NCI-H2196 treated with DMSO at 0.1 percent for 48 hours (cell line): ENCODE measurements around the gene WRAP73.

Experiments
- DNase-seq: peaks from one replicate; lab custom pipeline; 2025; ENCODE audit not compliant: unreplicated experiment; lab: John Stamatoyannopoulos, UW

WRAP73 gene

DNA sequence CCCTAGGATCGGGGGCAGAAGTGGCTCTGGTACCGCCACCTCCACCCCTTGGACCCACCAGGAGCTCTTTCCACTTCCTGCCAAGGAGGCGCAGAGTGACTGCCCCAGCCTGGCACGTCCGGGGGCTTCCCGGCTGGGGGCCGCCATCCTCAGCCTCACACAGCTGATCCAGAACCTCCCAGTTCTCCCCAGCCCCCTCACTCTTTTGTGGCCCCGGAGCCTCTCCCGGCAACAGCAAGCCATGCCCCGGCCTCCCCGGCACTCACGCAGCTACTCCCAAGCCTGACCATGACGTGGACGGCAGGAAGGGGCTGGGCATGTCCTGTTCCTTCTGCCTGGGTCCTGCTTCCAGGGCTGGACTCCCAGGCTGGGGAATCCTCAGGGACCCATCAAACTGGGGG, 19.5 kb upstream of the WRAP73 start:
- no peak for DNase-seq

DNA sequence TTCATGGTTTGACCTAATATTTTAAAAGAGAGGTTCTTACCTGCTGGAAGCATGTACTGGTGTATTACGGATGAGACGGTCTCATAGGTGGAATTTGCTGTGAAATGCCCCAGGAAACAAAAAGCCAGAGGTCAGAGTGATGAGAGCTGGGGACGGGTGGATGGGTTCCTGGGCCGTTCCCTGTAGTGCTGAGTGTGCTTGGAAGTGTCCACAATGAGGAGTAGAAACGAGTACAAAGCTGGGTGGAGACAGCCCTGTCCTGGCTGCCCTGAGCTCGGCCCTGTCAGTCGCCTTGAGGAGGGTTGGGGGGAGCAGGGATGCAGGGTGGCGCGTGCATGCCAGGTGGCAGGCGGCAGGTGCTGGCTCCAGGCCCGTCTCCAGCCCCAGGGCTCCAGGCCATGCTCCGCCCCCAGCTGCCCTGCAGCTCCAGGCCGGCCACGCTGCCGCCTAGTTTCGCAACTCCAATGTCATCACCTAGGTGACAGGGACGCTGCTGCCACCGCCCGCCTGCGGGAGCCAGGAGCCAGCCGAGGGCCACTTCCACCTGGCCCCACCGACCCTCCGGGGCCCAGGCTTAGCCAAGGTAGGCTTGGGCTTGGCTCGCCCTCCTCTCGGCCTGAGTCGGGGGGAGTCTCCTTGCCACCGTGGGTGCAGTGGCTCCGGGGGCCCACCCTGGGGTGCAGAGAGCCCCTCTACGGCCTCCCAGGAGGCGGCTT, 18.8 kb upstream of the WRAP73 start:
- peak; percentile 87 for DNase-seq

DNA sequence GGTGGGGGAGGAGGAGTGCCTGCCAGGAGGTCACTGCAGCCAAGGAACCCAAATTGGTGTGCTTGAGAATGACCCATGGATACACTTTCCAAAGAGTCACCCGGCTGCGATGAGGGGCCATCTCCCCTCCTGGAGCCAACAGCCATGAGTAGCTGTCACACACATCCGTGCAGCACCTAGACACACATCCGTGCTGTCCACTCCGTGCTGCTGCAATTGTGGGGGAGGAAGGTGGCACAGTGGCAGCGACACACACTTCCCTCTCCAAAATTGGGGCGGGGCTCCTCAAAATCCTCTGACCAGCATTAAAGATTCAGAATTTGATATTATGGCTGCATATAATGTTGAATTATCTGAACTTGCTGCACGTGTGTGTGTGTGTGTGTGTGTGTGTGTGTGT, 18.2 kb upstream of the WRAP73 start:
- DNase-seq = no peak

DNA sequence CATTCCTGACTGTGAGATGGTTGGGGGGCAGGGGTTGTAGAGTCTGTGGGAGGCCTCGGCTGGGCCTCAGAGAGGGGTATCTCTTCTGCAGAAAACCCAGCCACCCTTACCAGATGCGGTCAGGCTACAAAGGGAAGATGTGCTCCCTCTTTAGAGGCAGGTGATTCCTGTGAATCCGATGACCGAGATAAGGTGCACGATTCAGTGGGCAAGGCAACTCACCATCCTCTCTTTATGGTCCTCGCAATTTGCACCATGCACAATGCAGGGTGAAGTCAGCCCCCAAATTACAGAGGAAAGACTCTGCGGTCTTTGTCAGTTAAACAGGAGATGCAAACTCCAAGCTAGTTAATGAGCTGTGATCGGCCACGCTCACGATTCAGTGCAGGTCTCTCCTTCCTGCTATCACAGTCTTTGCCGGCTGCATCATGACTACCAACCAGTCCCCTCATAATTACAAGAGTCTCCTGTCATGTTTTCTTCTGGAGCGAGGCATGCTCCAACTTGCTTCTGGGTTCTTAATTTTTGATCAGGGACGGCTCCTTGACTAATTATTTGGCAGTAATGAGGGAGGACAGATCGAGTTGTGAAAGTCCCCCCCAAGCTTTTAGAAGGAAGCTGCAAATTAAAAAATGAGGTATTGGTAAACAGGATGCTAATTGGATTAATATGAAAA, 14.9 kb upstream of the WRAP73 start:
- no peak for DNase-seq

DNA sequence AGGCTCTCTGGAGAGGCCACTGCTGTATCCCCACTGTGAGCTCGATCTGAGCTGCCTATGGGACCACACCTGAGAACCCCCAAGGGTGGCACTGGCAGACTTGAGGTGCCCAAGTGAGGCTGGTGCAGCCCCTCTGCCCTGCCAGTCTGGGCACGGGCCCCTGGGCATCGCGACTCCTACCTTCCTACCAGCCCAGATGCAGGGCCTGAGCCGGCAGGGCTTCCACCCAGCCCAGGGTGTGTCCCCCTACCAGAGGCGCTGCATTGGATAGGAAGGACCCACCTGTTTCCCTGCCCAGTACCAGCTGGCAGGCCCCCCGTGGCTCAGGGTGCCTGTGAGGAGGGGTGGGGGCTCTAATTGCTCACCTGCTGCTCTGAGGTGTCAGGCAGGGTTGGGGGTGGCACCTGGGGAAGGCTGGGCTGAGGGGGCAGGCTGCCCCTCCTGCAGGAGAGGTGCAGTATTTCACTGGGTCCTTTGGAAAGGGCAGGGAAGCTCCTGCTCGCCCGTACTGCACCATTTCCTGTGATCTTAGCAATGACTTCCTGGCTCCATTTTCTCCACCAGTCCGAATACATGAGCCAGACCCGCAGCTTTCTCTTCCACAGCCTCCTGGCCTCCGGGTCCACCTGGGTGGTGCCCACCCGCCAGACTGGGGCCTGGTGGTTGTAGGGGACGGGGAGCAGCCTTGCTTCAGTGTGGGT, 14.2 kb upstream of the WRAP73 start:
- no peak for DNase-seq

DNA sequence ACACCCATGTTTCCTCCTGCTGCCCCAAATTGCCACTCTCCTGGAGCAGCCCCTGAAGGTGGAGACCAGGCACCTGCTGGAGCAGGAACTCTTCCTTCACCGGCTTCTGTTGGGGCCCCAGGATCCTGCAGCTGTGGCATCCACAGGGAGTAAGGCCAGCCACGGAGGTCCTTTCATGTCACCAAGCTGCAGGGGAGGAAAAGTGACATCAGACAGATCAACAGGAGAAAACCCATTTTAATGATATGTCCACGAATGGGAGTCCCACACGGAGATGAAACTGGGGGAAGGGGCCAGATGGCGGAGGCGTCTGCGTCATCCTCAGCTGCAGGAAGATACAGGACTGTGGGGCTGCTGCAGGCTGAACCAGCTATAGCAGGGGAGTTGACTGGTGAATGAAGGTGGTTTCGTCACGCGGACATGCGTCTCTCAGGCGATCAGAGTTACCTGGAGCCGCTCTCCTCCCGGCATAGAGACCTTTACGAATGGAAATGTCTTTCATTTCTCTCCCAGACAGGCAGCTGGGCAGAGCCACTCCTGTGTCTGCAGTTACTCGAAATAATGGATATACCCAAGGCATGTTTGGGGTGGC, 12.3 kb upstream of the WRAP73 start:
- no peak for DNase-seq

DNA sequence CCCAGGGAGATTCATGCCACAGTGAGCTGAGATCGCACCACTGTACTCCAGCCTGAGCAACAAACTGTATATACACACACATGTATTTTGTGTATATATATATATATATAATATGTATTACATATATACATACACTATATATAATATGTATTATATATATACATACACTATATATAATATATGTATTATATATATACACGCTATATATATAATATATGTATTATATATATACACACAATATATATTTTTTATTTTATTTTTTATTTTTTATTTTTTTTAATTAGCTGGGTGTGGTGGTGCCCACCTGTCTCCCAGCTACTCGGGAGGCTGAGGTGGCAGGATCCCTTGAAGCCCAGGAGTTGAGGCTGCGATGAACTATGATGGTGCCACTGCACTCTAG, 11.7 kb upstream of the WRAP73 start:
- no peak for DNase-seq

DNA sequence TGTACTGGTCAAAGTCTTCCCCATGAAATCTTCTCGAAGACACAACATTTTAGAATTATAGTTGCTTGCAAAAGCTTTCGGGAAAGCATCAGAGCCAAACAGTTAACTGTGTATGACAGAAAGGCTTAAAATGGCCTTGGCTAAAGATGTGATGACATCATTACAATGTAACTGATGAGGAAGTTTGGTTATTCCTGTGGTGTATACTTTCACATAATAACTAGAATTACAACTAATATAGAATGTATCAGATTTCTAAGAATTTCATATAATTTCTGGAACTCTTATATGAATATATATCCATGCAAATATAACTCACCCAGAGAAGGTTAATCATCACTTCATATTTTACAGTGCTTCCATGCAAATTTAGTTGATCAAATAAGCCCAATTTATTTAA, 10.8 kb upstream of the WRAP73 start:
- DNase-seq = no peak

DNA sequence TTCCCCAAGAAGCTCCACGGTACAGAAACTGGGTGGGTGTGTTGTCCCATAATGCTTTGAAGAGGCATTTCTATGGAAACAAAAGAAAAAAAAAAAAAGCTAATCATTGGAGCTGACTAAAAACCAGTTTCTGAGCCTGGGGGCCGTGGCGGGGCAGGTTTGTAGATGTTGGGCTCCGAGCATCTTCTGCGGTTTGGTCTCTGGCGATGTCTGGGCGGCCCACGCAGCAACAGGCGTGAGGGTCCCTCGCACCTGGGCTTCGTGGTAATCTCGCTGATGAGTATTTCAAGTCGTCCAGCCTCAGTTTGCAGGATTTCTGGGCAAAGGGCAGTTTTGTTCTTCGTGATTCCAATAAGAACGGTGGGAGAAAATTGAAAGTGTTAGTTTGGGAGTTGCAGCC, 9.2 kb upstream of the WRAP73 start:
- DNase-seq = no peak

DNA sequence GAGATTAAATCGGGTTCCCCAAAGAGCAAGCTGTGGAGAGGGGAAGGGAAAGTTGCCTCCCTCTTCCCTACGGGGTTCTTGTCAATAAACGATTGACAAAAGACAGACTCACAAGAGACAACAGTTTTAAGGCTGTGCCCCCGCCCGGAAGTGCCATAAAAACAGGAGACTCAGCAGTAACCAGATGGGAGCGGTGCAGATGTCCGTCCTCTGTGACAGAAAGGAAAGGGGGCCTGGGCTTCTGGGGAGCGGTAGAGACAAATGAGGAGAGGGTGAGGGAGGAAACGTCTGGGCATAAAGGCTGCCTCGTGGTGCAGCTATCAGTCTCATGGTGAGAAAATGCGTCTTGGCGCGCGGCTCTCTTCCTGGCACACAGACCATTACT, 8.3 kb upstream of the WRAP73 start:
- no peak for DNase-seq

DNA sequence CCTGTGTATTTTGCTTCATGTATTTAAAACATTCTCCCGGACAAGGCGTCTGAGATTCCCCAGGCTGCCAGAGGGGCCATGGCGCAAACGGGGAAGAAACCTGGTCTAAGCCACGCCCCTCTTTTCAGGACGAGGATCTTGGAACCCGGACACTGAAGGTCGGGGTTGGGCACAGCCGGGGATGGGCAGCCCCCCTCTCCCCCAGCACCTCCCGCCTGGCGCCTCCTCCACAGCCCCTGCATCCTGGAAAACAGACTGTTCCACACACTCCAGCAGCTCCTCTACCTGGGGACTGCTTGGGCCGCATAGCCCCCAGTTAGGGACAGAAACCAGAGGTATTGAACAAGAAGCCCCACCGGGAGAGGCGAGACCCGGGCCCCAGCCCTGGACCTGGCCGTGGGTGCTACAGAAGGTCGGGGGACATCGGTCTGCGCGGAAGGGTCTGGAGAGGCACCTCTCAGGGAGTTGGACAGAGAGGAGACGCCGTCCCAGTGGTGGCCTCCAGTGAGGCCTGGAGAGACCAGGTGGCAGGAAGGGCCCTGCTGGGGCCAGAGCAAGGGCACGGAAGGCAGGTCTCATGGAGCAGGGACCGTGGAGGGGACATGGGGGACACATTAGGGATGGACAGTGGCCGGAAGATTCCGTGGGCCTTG, 7.8 kb upstream of the WRAP73 start:
- no peak for DNase-seq

DNA sequence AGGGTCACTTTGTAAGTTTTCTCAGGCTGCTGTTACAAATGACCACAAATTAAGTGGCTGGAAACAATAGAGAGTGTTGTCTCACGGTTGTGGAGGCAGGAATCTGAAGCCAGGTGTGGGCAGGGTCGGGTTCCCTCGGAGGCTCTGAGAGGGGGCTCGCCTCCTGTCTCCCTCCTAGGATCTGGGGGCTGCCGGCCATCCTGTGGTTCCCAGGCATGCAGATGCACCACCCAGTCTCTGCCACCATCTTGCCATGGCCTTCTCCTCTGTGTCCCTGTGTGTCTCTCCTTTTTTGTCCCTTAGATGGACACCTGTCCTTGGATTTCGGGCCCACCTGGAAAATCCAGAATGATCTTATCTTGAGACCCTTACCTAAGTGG, 7.2 kb upstream of the WRAP73 start:
- no peak for DNase-seq

DNA sequence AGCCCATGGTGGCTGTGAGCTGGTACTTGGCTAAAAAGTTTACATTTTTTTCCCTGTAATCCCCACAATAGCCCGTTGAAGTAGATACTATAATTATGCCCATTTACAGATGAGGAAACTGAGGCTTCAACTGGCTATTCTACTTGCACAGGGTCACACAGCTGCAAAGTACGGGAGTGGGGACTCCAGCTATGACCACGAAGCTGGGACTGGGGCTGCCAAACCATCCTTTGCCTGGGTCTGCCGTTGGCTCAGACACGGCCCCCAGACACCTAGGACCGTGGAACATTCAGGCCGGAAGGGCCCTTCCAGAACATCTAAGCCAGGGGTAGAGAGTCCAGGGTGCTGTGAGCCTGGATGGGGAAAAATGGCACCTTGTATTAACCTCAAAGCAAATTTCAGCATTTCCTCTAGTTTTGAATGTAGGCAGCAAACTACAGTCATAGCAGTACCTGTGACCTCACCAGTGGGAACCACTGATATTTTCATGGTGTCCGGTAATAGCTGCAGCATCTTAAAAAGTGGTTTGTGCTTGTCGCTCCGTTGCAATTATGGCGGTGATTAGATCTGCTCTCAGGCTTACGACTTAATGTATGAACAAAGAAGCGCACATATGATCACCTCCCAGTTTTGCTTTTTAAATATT, 6.7 kb upstream of the WRAP73 start:
- no peak for DNase-seq

DNA sequence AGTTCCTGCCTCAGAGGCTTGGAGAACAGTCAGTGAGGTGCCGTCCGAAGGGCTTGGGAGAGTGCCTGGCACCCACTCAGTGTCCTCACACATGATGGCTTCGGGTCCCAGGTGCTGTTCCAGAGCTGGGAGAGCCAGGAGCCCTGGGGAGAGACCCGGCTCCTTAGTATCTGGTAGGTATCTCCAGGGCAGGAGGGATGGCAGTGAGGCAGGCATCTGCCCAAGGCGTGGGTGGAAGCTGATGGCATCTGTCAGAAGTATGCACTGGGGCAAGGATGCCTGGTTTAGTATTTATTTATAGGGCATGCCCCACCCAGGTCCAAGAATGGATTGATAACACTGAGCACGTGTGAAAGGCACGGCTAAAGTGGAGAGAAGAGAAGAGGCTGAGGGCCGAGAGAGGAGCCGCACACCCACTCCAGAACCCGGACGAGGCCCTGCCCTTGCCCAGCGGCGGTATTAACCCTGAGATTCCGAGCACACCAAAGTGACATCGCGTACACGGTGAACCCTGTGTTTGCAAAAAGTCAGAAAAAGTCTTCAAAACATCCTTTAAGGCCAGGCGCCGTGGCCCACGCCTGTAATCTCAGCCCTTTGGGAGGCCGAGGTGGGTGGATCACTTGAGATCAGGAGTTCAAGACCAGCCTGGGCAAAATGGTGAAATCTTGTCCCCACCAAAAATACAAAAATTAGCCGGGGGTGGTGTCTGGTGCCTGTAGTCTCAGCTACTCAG, 4.8 kb upstream of the WRAP73 start:
- no peak for DNase-seq

DNA sequence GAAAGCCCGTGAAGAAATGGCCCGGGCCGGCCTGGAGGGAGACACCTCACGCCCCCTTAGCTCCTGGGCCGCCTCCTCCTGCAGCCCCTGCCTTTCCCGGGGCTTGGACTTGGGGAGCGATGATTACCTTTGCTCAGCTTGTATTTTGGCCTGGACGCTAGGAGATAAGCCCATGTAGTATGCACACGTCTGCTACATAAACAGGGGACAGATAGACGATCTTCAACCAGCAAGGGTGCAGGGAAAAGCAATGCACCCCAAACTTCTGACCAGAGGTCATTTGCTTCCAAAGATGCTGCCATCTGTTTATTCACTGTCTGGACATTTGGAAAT, 3.3 kb upstream of the WRAP73 start:
- DNase-seq = no peak

DNA sequence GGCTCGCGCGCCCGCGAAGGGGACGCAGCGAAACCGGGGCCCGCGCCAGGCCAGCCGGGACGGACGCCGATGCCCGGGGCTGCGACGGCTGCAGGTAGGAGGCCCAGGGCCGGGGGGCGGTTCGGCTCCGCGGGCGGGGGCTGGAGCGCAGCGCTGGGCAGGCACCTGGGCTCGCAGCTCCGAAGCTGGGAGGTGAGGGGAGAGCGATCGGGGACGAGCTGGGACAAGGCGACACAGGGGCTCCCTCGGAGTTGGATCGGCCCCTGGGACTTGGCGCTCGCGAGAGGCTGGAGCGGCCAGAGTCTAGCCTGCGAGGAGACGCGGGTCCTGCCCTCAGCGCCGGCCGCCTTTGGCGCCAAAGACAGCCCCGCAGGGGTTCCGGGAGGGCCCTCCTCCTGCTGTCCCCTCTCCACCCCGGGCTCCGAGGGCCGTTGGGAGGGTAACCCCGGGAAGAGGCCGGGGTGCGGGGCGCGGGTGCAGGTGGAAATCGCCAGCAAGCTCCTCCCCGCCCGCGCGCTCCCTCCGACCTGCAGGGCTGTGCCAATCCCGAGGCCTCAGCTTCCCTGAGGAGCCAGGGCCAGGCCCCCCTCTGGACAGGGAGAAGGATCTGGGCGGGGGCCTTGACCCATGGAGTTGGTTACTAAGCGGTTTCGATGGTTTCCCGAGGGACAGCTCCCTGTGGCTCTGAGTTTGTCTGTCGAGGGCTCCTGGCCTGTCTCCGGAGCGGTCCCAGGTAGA, 2.8 kb upstream of the WRAP73 start:
- DNase-seq = peak; percentile 11

DNA sequence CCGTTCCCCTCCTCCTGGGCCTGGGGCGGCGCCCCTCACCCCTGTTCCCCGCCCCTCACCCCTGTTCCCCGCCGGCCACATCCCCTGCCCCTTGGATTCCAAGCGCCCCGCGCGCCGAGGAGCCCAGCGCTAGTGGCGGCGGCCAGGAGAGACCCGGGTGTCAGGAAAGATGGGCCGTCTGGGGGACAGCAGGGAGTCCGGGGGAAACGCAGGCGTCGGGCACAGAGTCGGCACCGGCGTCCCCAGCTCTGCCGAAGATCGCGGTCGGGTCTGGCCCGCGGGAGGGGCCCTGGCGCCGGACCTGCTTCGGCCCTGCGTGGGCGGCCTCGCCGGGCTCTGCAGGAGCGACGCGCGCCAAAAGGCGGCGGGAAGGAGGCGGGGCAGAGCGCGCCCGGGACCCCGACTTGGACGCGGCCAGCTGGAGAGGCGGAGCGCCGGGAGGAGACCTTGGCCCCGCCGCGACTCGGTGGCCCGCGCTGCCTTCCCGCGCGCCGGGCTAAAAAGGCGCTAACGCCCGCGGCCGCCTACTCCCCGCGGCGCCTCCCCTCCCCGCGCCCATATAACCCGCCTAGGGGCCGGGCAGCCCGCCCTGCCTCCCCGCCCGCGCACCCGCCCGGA, 2.1 kb upstream of the WRAP73 start, which contains the start of gene TP73:
Gene TP73 (plus strand): TSS at position 587 of the 618 bp plus-strand sequence. CDS start 29,850 bp downstream, outside the sequence.
- DNase-seq = peak; percentile 32

DNA sequence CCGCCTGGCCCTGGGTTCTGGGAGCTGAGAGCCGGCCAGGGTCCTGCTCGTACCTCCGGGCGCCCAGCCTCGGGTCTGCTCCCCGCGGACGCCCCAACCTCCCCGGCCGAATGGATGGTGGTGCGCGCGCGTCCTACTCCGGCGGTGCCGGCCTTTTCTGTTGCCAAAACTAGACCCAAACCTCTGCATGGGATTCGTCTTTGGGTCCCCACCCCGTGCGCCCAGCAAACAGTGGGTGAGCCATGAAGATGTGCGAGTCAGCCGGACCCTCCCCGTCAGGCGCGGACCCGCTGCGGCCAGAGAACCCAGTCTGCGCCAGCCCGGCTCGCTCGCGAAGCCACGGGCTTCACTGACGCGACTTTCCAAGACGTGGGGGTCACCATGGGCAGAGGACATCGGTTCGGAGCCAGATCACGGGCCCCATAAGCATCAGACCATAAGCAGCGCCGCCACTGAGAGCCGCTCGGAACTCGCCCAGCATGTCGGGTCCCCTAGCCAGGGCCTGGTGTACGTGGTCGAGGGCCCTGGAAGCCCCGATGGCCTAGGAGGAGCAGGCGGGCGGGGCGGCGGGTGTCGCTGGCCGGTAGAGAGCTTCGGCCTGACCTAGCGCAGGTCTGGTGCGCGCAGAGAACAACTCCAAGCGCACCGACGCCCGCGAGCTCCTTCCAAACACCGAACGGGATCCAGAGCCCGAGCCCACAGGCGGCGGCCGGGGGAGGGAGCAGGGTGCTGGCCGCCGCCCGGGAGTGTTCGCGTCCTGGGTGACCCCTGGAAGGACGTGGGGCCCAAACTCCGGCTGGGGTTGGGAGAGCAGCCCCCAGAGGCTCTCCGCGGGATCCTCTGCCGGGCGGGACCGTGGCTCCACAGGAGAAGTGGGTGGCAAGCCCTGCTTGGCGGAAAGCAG, 1.4 kb upstream of the WRAP73 start:
- no peak for DNase-seq
